Gastrocnemius medialis (tissue), 4 donors: ENCODE data around the gene UTP18.

Experiments used
- POLR2A ChIP-seq, 2 donors: fragments of 450-650 bp; IDR thresholded peaks; one replicate each; pipeline ENCODE4 v1.6.1; 2017; ENCODE audit warnings: antibody characterized with exemption in 2 of 2, mild to moderate bottlenecking in 2 of 2, moderate library complexity in 2 of 2
- TF ChIP-seq, protein P1 (sequence below), 5 experiments: fragments of 450-650 bp in 3 of 5; fragments of 200-600 bp in 2 of 5; sonication (generic) in 2 of 5; IDR thresholded peaks in 4 of 5; conservative IDR thresholded peaks in 1 of 5; 1 replicate in 4 of 5; 2 replicates in 1 of 5; pipeline ENCODE4 v1.5.1; 2016 to 2019; ENCODE audit warnings: antibody characterized with exemption in 5 of 5, mild to moderate bottlenecking in 3 of 5, moderate library complexity in 3 of 5

GRCh38 chr17:51272812-51273211 is 12.5 kb downstream of the UTP18 start:
- TF ChIP-seq, protein P1, sequence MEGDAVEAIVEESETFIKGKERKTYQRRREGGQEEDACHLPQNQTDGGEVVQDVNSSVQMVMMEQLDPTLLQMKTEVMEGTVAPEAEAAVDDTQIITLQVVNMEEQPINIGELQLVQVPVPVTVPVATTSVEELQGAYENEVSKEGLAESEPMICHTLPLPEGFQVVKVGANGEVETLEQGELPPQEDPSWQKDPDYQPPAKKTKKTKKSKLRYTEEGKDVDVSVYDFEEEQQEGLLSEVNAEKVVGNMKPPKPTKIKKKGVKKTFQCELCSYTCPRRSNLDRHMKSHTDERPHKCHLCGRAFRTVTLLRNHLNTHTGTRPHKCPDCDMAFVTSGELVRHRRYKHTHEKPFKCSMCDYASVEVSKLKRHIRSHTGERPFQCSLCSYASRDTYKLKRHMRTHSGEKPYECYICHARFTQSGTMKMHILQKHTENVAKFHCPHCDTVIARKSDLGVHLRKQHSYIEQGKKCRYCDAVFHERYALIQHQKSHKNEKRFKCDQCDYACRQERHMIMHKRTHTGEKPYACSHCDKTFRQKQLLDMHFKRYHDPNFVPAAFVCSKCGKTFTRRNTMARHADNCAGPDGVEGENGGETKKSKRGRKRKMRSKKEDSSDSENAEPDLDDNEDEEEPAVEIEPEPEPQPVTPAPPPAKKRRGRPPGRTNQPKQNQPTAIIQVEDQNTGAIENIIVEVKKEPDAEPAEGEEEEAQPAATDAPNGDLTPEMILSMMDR (IDR thresholded peaks at IDR 0.05 in 4 of 5, conservative IDR thresholded peaks at IDR 0.05 in 1 of 5) = no peak
- no peak for TF ChIP-seq POLR2A (IDR thresholded peaks at IDR 0.05)
